K562 (cell line): ENCODE data around the gene WFIKKN1. TPM values are rescaled to one million over a fixed set of nuclear protein-coding genes. Genes with fewer than 3 reads are reported as not detected.
A peak's percentile ranks its signal among the peaks of the same experiment; 100 is the strongest.

Experiments
- ATAC-seq: fragments of 200-7000 bp; cut with Tn5 transposase; 3 replicates; pipeline ENCODE4 v1.9.1; 2020; ENCODE audit warnings: moderate library complexity
- BruUV-seq: library from RNA; stranded (reverse); fragments of 400-500 nt; replicated peaks from 2 replicates; lab custom pipeline; 2021; lab: Mats Ljungman, UMichigan
- CTCF ChIA-PET: fragments of 300-600 bp; formaldehyde crosslinking; extraction: SDS; loops from one replicate; lab custom pipeline; 2021; ENCODE audit warnings: low intra/inter-chr PET ratio; lab: Yijun Ruan, JAX
- POLR2A ChIA-PET: fragments of 300-600, 350-650 bp; sonication (Branson Sonifier 250); formaldehyde crosslinking; extraction: SDS; loops from one replicate; lab custom pipeline; 2021; ENCODE audit warnings: antibody characterized with exemption, inconsistent platforms; lab: Yijun Ruan, JAX
- DNase-seq, 4 experiments: peaks; one replicate each; pipeline versions ENCODE4 v3.0.0 to v3.0.0-alpha.2; 2011 to 2018; ENCODE audit warnings: low spot score in 3 of 4, mixed read lengths in 3 of 4; ENCODE audit errors: extremely low read depth in 1 of 4
- FAIRE-seq: peaks from 2 replicates; lab custom pipeline; 2011; peaks lifted over from hg19 to GRCh38; lab: Jason Lieb, UNC
- H2AFZ ChIP-seq: 2 replicates; pipeline ENCODE4 v1.6.0; 2011; ENCODE audit warnings: low read depth, low read length, control low read depth, inconsistent platforms
- H3K27ac ChIP-seq: fragments of 200-600 bp; 3 replicates; pipeline ENCODE4 v1.8.0; 2011; ENCODE audit warnings: low read depth, mild to moderate bottlenecking, control low read depth, inconsistent platforms, low read length, moderate library complexity, mixed read lengths; ENCODE audit errors: extremely low read depth
- H3K27me3 ChIP-seq, 2 experiments: fragments of 300-600 bp in 1 of 2; 2 replicates in 1 of 2; 3 replicates in 1 of 2; pipeline versions ENCODE4 v1.6.0 to v1.8.0; 2011; ENCODE audit warnings: inconsistent platforms in 2 of 2, low read length in 2 of 2, mild to moderate bottlenecking in 1 of 2, mixed read lengths in 1 of 2, moderate library complexity in 1 of 2; ENCODE audit not compliant: control insufficient read depth in 2 of 2, insufficient read depth in 2 of 2
- H3K36me3 ChIP-seq: fragments of 300-600 bp; 3 replicates; pipeline ENCODE4 v1.8.0; 2011; ENCODE audit warnings: mild to moderate bottlenecking, low read length, inconsistent platforms; ENCODE audit not compliant: control insufficient read depth, insufficient read depth
- H3K4me1 ChIP-seq, 2 experiments: fragments of 200-600 bp in 1 of 2; replicated peaks in 1 of 2; 2 replicates in 1 of 2; 3 replicates in 1 of 2; pipeline versions ENCODE4 v1.5.1 to v1.8.0; 2011; ENCODE audit warnings: inconsistent platforms in 2 of 2, low read length in 2 of 2, mild to moderate bottlenecking in 1 of 2, mixed read lengths in 1 of 2, moderate library complexity in 1 of 2; ENCODE audit not compliant: control insufficient read depth in 2 of 2, insufficient read depth in 2 of 2
- H3K4me2 ChIP-seq: 2 replicates; pipeline ENCODE4 v1.6.1; 2011; ENCODE audit warnings: low read length, control low read depth, inconsistent platforms, mixed read lengths; ENCODE audit not compliant: insufficient read depth
- H3K4me3 ChIP-seq: fragments of 200-600 bp; sonication (generic), shearing (Covaris generic); 2 replicates; pipeline ENCODE4 v1.5.1; 2016; ENCODE audit warnings: control low read depth, inconsistent platforms
- H3K79me2 ChIP-seq: fragments of 200-600 bp; 3 replicates; pipeline ENCODE4 v1.8.0; 2011; ENCODE audit warnings: low read length, inconsistent platforms; ENCODE audit not compliant: control insufficient read depth, insufficient read depth
- H3K9ac ChIP-seq, 2 experiments: 2 replicates each; pipeline versions ENCODE4 v1.6.0 to v1.6.1; 2011; ENCODE audit warnings: low read depth in 2 of 2, low read length in 2 of 2, control low read depth in 1 of 2, inconsistent platforms in 1 of 2, mild to moderate bottlenecking in 1 of 2, mixed read lengths in 1 of 2; ENCODE audit not compliant: insufficient read depth in 1 of 2
- H3K9me1 ChIP-seq: one replicate; pipeline ENCODE4 v1.6.0; 2011; ENCODE audit warnings: inconsistent platforms, mild to moderate bottlenecking, low read length, moderate library complexity; ENCODE audit not compliant: control insufficient read depth, insufficient read depth
- H3K9me3 ChIP-seq: replicated peaks from 2 replicates; pipeline ENCODE4 v1.5.1; 2011; ENCODE audit warnings: low read depth, low read length, inconsistent platforms; ENCODE audit not compliant: control insufficient read depth, insufficient read depth
- H4K20me1 ChIP-seq: replicated peaks from 2 replicates; pipeline ENCODE4 v1.6.1; 2011; ENCODE audit warnings: low read length, inconsistent platforms, mixed read lengths; ENCODE audit not compliant: control insufficient read depth, insufficient read depth
- CHD1 ChIP-seq: fragments of 200-600 bp; sonication (generic); IDR thresholded peaks from one replicate; pipeline ENCODE4 v1.6.1; 2012; ENCODE audit warnings: mild to moderate bottlenecking, moderate library complexity, low read length, inconsistent platforms
- DIDO1 ChIP-seq: fragments of 450-650 bp; IDR thresholded peaks from 2 replicates; pipeline ENCODE4 v1.6.1; 2016; ENCODE audit warnings: low read depth, missing biosample characterization, missing genetic modification characterization
- FOXA1 ChIP-seq: fragments of 450-650 bp; IDR thresholded peaks from 2 replicates; pipeline ENCODE4 v1.6.1; 2016; ENCODE audit warnings: mild to moderate bottlenecking, borderline replicate concordance
- HEY1 ChIP-seq: fragments of 250-450 bp; sonication (Bioruptor Pico); IDR thresholded peaks from 2 replicates; pipeline ENCODE4 v1.5.0; 2020; ENCODE audit warnings: mild to moderate bottlenecking, moderate library complexity, borderline replicate concordance
- SIRT6 ChIP-seq: IDR thresholded peaks from one replicate; pipeline ENCODE4 v1.6.1; 2012; ENCODE audit warnings: low read depth, mild to moderate bottlenecking, control low read depth, inconsistent platforms, low read length, moderate library complexity
- SLC30A9 ChIP-seq: fragments of 250-450 bp; sonication (Bioruptor Pico); IDR thresholded peaks from 2 replicates; pipeline ENCODE4 v1.8.0; 2022; ENCODE audit warnings: mild to moderate bottlenecking, moderate library complexity
- ZC3H8 ChIP-seq: fragments of 450-650 bp; IDR thresholded peaks from 2 replicates; pipeline ENCODE4 v1.6.1; 2017
- ZNF274 ChIP-seq: IDR thresholded peaks from 2 replicates; pipeline ENCODE4 v1.6.1; 2011; ENCODE audit warnings: low read depth, mild to moderate bottlenecking, low read length, moderate library complexity, borderline replicate concordance
- ZNF282 ChIP-seq: sonication (generic); formaldehyde crosslinking; IDR thresholded peaks from 2 replicates; pipeline ENCODE4 v1.8.1; 2023; ENCODE audit warnings: missing genetic modification reagents
- WGBS: fragments of 100-300 bp; shearing (Covaris generic); methylation state at CpG from one replicate; pipeline ENCODE4 v1.1.6; 2016; ENCODE audit warnings: low coverage, mixed read lengths; ENCODE audit not compliant: insufficient coverage; ENCODE audit errors: missing lambda C conversion rate; 5-methylcytosine and 5-hydroxymethylcytosine counted together
- in situ Hi-C: fragments of 300-500 bp; cut with MboI; formaldehyde crosslinking; loops from 4 replicates; pipeline ENCODE4 v1.15.0; 2018; ENCODE audit warnings: inconsistent platforms, mixed read lengths
- intact Hi-C: fragments of 100-400 bp; cut with micrococcal nuclease; formaldehyde crosslinking; loops from 2 replicates; pipeline ENCODE4 v1.14.2; 2022
- polyA plus RNA-seq, 8 experiments: library from polyadenylated mRNA; depleted of rRNA in 4 of 8; stranded (reverse) in 5 of 8; unstranded in 3 of 8; fragments of >200 nt; fragmentation: Nextera tagmentation in 2 of 8; fragmentation: Illumina TruSeq in 1 of 8; extraction: Ambion mirVana in 2 of 8; extraction: Trizol in 1 of 8; gene quantifications; 2 replicates each; pipeline versions ENCODE4 v1.2.1 to v1.2.3, GENCODE V29; 2011 to 2014; ENCODE audit warnings: inconsistent platforms in 1 of 8, missing spikeins in 1 of 8
- total RNA-seq, 7 experiments: library from RNA; depleted of rRNA in 6 of 7; stranded (reverse); fragments of >200 nt in 6 of 7; fragmentation: Illumina TruSeq in 2 of 7; extraction: Trizol in 2 of 7; gene quantifications; 2 replicates each; pipeline versions ENCODE4 v1.2.1 to v1.2.3, GENCODE V29; 2011 to 2021; ENCODE audit warnings: low replicate concordance in 1 of 7
- TF ChIP-seq, protein P1 (sequence below): fragments of 250-450 bp; sonication (Bioruptor Pico); IDR thresholded peaks from 2 replicates; pipeline ENCODE4 v1.5.0; 2021

WFIKKN1 gene
- total and polyA plus RNA-seq, 9 of the 15 experiments (the other 6 are each of a cell fraction or from before 2014, with no cell fraction given): 0.14 to 1.1 (median 0.50) TPM; not detected in 4

DNA sequence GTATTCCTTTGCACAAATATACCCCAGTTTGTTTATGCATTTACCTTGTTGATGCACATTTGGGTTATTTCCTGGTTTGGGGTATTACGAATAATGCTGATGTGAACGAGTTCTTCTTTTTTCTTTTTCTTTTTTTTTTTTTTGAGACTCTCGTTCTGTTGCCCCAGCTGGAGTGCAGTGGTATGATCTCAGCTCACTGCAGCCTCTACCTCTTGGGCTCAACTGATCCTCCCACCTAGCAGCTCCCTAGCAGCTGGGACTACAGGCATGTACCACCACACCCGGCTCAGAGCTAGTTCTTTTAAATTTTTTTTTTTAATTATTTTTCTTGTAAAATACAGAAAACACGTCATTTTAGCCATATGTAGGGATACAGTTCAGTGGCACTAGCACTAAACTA, 26.9 kb upstream of the WFIKKN1 start (continued):
- TF ChIP-seq ZNF274 (no peak), SIRT6 (no peak), HEY1 (CRISPR knock-in tag) (no peak), CHD1 (no peak), ZC3H8 (no peak), FOXA1 (no peak), ZNF282 (CRISPR knock-in tag) (no peak), SLC30A9 (CRISPR knock-in tag) (no peak)
- TF ChIP-seq, protein P1, sequence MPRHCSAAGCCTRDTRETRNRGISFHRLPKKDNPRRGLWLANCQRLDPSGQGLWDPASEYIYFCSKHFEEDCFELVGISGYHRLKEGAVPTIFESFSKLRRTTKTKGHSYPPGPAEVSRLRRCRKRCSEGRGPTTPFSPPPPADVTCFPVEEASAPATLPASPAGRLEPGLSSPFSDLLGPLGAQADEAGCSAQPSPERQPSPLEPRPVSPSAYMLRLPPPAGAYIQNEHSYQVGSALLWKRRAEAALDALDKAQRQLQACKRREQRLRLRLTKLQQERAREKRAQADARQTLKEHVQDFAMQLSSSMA: no peak

DNA sequence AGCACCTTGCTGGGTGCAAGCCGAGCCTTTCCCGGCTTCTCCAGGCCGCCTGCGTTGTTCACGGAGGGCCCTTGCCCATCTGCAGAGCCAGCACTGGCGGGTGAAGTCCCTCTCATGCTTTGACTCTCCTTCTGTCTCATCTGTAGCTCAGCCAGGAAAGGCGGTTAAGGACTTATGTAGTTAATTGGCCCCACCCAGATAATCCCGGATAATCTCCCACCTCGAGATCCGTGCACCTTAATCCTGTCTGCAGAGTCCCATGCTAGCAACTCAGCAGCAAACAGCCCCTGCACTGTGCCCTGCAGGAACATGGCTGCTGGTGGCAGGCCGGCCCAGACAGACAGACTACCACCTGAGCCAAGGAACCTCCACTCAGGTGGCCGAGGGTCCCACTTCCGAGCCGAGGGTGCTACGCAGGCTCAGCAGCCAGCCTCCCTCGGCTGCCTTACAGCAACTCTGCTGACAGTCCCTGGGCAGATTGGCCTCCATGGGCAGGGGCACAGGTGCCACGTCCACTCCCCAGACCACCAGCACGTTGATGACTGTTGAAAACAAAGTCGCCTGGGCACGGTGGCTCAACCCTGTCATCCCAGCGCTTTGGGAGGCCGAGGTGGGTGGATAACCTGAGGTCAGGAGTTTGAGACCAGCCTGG, 24.0 kb upstream of the WFIKKN1 start:
- peak overlapping the region in 1 of 2 experiments; percentile 35; a peak in 1 of 4 replicates for H3K9ac ChIP-seq
- peaks cover 4% of the 10 kb centered on the region; the same call in 1 of the 3 replicates for H3K36me3 ChIP-seq
- DNase-seq (no peak), ATAC-seq (no peak), FAIRE-seq (no peak)
- H2AFZ ChIP-seq: no peak overlapping the region
- 93% methylated on average over 20 of the region's 22 CpGs for WGBS
- no peaks in the 10 kb centered on the region for H3K27me3 ChIP-seq
- H3K4me2 ChIP-seq: no peak overlapping the region
- ChIA-PET POLR2A (no interaction called here), CTCF (no interaction called here)
- no peaks in the 10 kb centered on the region for H3K9me1 ChIP-seq
- intact Hi-C loops: no loop called here
- no peaks in the 10 kb centered on the region for H4K20me1 ChIP-seq
- no peak overlapping the region for H3K4me3 ChIP-seq
- peaks cover 0 to 26% of the 10 kb centered on the region in 2 experiments; a peak in 2 of 5 replicates for H3K4me1 ChIP-seq
- H3K79me2 ChIP-seq: peaks cover 43% of the 10 kb centered on the region
- no TSS peak for BruUV-seq
- peaks cover 2% of the 10 kb centered on the region; the same call in 1 of the 2 replicates for H3K9me3 ChIP-seq
- H3K27ac ChIP-seq: no peak overlapping the region
- in situ Hi-C loops: no loop called here
- no peak for TF ChIP-seq DIDO1 (tag)
